ENCODE measurements around the gene FBXL3. TPM values are rescaled to one million over a fixed set of nuclear protein-coding genes. Genes with fewer than 3 reads are reported as not detected.

FBXL3 gene
- total RNA-seq, 1 experiment from 2014 or later, result 22.0 TPM

DNA sequence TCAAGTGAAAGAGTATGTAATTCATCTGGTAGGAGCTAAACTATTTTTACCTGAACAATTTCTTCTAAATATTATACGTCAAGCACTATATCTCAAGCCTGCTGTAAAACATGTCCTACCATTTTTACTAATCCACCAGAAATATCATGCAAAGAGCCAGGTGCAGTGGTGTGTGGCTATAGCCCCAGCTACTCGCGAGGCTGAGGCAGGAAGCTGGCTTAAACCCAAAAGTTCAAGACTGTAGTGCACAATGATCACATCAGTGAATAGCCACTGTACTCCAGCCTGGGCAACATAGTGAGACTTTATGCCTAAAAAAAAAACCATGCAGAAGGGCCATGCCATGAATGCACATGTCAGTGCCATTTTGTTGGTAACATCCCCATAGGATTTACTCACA is 55.7 kb downstream of the FBXL3 start:
- no peaks in the 10 kb centered on the region for H3K9me3 ChIP-seq (ENCODE audit: insufficient read depth, low read depth)
- H3K4me3 ChIP-seq, result no peak overlapping the region
- H3K9me2 ChIP-seq (ENCODE audit: insufficient read depth), result no peaks in the 10 kb centered on the region
- CTCF ChIA-PET, result no interaction called here
- H3K4me1 ChIP-seq (replicated peaks; ENCODE audit: insufficient read depth), result peaks cover 20% of the 10 kb centered on the region
- intact Hi-C loops (cut with micrococcal nuclease; ENCODE audit: unreplicated experiment), result loop anchor here (10.0 kb wide), 1 partner anchor 66 kb away; no protein-coding TSS in a partner anchor
- DNase-seq, result no peak
- H3K79me2 ChIP-seq (ENCODE audit: low read depth), result no peaks in the 10 kb centered on the region
- no peaks in the 10 kb centered on the region for H3K36me3 ChIP-seq (ENCODE audit: low read depth)
- no peaks in the 10 kb centered on the region for H3K27me3 ChIP-seq (ENCODE audit: insufficient read depth, low read depth)
- TF ChIP-seq, protein P1, sequence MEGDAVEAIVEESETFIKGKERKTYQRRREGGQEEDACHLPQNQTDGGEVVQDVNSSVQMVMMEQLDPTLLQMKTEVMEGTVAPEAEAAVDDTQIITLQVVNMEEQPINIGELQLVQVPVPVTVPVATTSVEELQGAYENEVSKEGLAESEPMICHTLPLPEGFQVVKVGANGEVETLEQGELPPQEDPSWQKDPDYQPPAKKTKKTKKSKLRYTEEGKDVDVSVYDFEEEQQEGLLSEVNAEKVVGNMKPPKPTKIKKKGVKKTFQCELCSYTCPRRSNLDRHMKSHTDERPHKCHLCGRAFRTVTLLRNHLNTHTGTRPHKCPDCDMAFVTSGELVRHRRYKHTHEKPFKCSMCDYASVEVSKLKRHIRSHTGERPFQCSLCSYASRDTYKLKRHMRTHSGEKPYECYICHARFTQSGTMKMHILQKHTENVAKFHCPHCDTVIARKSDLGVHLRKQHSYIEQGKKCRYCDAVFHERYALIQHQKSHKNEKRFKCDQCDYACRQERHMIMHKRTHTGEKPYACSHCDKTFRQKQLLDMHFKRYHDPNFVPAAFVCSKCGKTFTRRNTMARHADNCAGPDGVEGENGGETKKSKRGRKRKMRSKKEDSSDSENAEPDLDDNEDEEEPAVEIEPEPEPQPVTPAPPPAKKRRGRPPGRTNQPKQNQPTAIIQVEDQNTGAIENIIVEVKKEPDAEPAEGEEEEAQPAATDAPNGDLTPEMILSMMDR (conservative IDR thresholded peaks at IDR 0.05), result no peak
- TF ChIP-seq EZH2 (IDR thresholded peaks at IDR 0.05; ENCODE audit: low read depth), result no peak
- POLR2A ChIA-PET (ENCODE audit: unreplicated experiment), result no interaction called here
- no peak overlapping the region for H3K4me2 ChIP-seq
- H3F3A ChIP-seq (ENCODE audit: insufficient read depth, low read depth), result peaks cover 9% of the 10 kb centered on the region
- BruUV-seq (replicated peaks), result no TSS peak
- H4K20me1 ChIP-seq (ENCODE audit: insufficient read depth), result no peaks in the 10 kb centered on the region
- no peak overlapping the region for H2AFZ ChIP-seq
- H3K27ac ChIP-seq, result no peak overlapping the region

DNA sequence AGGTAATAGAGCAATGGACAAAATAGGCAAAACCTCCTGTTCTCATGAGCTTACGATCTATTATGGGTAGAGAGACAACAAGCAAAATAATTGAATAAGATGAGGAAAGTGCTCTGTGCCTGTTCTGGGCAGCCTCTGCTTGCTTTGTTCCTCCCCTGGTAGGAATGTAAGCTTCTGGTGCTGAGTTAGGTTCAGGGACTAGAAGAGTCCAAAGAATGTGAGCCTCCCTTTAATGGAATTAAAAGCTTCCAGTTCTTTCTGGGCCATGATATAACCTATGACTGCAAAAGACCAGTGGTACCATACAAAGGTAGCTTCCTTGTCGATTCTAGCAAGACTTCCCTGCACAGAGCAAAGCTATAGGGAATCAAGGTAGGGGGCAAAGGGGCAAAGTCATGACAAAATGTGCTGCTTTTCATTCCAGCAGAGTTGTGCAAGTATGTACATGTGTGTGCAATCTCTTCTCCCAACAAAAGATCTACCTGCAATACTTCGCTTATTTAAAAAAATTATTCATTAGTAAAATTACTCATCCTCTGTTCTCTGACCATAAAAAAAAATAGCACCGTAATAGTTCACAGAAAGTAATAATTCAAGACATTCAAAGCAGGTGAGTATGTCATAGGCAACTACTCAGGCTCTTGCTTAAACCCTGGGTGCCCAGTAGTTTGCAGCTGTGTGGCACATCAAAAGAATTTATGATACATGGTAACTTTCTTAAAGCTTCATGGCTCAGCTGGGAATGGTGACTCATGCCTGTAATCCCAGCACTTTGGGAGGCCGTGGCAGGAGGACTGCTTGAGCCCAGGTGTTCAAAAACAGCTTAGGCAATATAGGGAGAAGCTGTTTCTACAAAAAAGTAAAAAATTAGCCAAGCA is 57.2 kb downstream of the FBXL3 start:
- no peaks in the 10 kb centered on the region for H3K9me3 ChIP-seq (ENCODE audit: insufficient read depth, low read depth)
- no peak overlapping the region for H3K4me3 ChIP-seq
- intact Hi-C loops (cut with micrococcal nuclease; ENCODE audit: unreplicated experiment), result loop anchor here (10.0 kb wide), 1 partner anchor 65 kb away; no protein-coding TSS in a partner anchor
- H3F3A ChIP-seq (ENCODE audit: insufficient read depth, low read depth), result peaks cover 15% of the 10 kb centered on the region
- CTCF ChIA-PET, result interaction anchor here (0.6 kb wide), 1 partner anchor 1591 kb away, joined by 3 read pairs; no protein-coding TSS in a partner anchor
- no peak for TF ChIP-seq EZH2 (IDR thresholded peaks at IDR 0.05; ENCODE audit: low read depth)
- TF ChIP-seq, protein P1 (conservative IDR thresholded peaks at IDR 0.05), result no peak
- BruUV-seq (replicated peaks), result no TSS peak
- DNase-seq, result no peak
- H4K20me1 ChIP-seq (ENCODE audit: insufficient read depth), result no peaks in the 10 kb centered on the region
- no peaks in the 10 kb centered on the region for H3K9me2 ChIP-seq (ENCODE audit: insufficient read depth)
- H3K4me2 ChIP-seq, result no peak overlapping the region
- POLR2A ChIA-PET (ENCODE audit: unreplicated experiment), result no interaction called here
- peaks cover 26% of the 10 kb centered on the region for H3K4me1 ChIP-seq (replicated peaks; ENCODE audit: insufficient read depth)
- H3K27ac ChIP-seq, result no peak overlapping the region
- H3K27me3 ChIP-seq (ENCODE audit: insufficient read depth, low read depth), result no peaks in the 10 kb centered on the region
- H3K36me3 ChIP-seq (ENCODE audit: low read depth), result no peaks in the 10 kb centered on the region
- H2AFZ ChIP-seq, result no peak overlapping the region
- no peaks in the 10 kb centered on the region for H3K79me2 ChIP-seq (ENCODE audit: low read depth)

DNA sequence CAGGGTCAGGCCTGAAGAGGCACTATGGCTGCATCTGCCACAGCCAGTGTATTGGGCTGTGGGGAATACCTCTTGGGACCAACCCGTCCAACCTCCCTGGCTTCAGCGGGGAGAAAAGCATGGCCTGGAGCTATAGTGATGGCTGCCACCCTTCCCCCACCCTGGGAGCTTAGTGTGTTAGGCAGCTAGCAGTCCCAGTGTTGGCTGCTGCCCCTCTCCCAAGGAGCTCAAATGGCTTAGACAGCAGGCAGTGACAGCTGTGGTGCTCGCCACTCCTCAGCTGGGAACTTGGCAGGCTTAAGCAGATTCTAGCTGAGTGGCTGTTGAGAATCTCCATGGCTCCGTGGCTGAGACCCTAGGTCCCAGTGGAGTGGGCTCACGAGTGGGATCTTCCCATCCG is 58.9 kb downstream of the FBXL3 start:
- Histone ChIP-seq H3K27ac (no peak overlapping the region), H3F3A (ENCODE audit: insufficient read depth, low read depth) (peaks cover 15% of the 10 kb centered on the region), H2AFZ (no peak overlapping the region), H3K79me2 (ENCODE audit: low read depth) (no peaks in the 10 kb centered on the region), H3K4me1 (replicated peaks; ENCODE audit: insufficient read depth) (peaks cover 26% of the 10 kb centered on the region), H3K4me3 (no peak overlapping the region), H3K27me3 (ENCODE audit: insufficient read depth, low read depth) (no peaks in the 10 kb centered on the region), H3K4me2 (no peak overlapping the region), H3K9me3 (ENCODE audit: insufficient read depth, low read depth) (no peaks in the 10 kb centered on the region), H3K9me2 (ENCODE audit: insufficient read depth) (no peaks in the 10 kb centered on the region), H3K36me3 (ENCODE audit: low read depth) (no peaks in the 10 kb centered on the region), H4K20me1 (ENCODE audit: insufficient read depth) (no peaks in the 10 kb centered on the region)
- TF ChIP-seq, protein P1 (conservative IDR thresholded peaks at IDR 0.05), result no peak
- no peak for TF ChIP-seq EZH2 (IDR thresholded peaks at IDR 0.05; ENCODE audit: low read depth)
- no TSS peak for BruUV-seq (replicated peaks)
- DNase-seq, result no peak
- CTCF ChIA-PET, result no interaction called here
- intact Hi-C loops (cut with micrococcal nuclease; ENCODE audit: unreplicated experiment), result no loop called here
- POLR2A ChIA-PET (ENCODE audit: unreplicated experiment), result no interaction called here
